HCT116 (cell line): ENCODE data around the gene USP9X. TPM values are rescaled to one million over a fixed set of nuclear protein-coding genes. Genes with fewer than 3 reads are reported as not detected.
"Not testable (repeated sequence)": the region's sequence is repeated elsewhere in the genome, so short reads cannot be mapped to it uniquely, and the experiment has no call there.

Experiments
- ATAC-seq: fragments of 200-7000 bp; cut with Tn5 transposase; 2 replicates; pipeline ENCODE4 v1.9.1; 2020; ENCODE audit warnings: mild to moderate bottlenecking, moderate library complexity
- BruUV-seq: library from RNA; stranded (reverse); fragments of 400-500 nt; replicated peaks from 2 replicates; lab custom pipeline; 2021; lab: Mats Ljungman, UMichigan
- CTCF ChIA-PET: fragments of 300-600 bp; sonication (Branson Sonifier 250); formaldehyde crosslinking; loops from one replicate; lab custom pipeline; 2021; ENCODE audit warnings: antibody characterized with exemption; lab: Charles Lee
- POLR2A ChIA-PET: fragments of 300-600, 350-600 bp; sonication (Branson Sonifier 250); formaldehyde crosslinking; loops from one replicate; lab custom pipeline; 2021; ENCODE audit warnings: antibody characterized with exemption; lab: Charles Lee
- RAD21 ChIA-PET, 2 experiments: fragments of 300-600 bp; sonication (Branson Sonifier 250); formaldehyde crosslinking; loops; one replicate each; lab custom pipeline; 2023; ENCODE audit warnings: low total read pairs in 2 of 2; ENCODE audit not compliant: uncharacterized antibody in 2 of 2, unreplicated experiment in 2 of 2, low non-redundant PET in 1 of 2; lab: Charles Lee
- DNase-seq: peaks from one replicate; pipeline ENCODE4 v3.0.0-alpha.2; 2010; ENCODE audit warnings: low read depth, low spot score
- H2AFZ ChIP-seq: fragments of 200-600 bp; shearing (Covaris generic), sonication (generic); 2 replicates; pipeline ENCODE4 v1.6.1; 2017; ENCODE audit warnings: low read depth, mixed run types, mixed read lengths, antibody characterized with exemption, low read length; ENCODE audit not compliant: poor library complexity, severe bottlenecking
- H3K27ac ChIP-seq: 2 replicates; pipeline ENCODE4 v1.5.1; 2012; ENCODE audit warnings: low read depth, low read length
- H3K27me3 ChIP-seq: fragments of 200-600 bp; sonication (generic); 2 replicates; pipeline ENCODE4 v1.6.1; 2016; ENCODE audit warnings: mixed run types, low read length, mixed read lengths; ENCODE audit not compliant: insufficient read depth
- H3K36me3 ChIP-seq, 2 experiments: fragments of 200-500 bp in 1 of 2; fragments of 200-600 bp in 1 of 2; sonication (Bioruptor generic) in 1 of 2; sonication (generic) in 1 of 2; 2 replicates each; pipeline versions ENCODE4 v1.5.1 to v1.6.1; 2014 to 2016; ENCODE audit warnings: low read length in 2 of 2, inconsistent platforms in 1 of 2, mixed read lengths in 1 of 2, mixed run types in 1 of 2; ENCODE audit not compliant: insufficient read depth in 2 of 2, control insufficient read depth in 1 of 2
- H3K4me1 ChIP-seq, 2 experiments: fragments of 200-600 bp in 1 of 2; sonication (generic) in 1 of 2; 2 replicates each; pipeline versions ENCODE4 v1.5.1 to v1.6.1; 2012 to 2017; ENCODE audit warnings: low read length in 2 of 2, inconsistent platforms in 1 of 2, mild to moderate bottlenecking in 1 of 2, mixed read lengths in 1 of 2, mixed run types in 1 of 2, moderate library complexity in 1 of 2; ENCODE audit not compliant: insufficient read depth in 2 of 2, control insufficient read depth in 1 of 2
- H3K4me2 ChIP-seq: fragments of 200-600 bp; sonication (generic); 2 replicates; pipeline ENCODE4 v1.6.1; 2017; ENCODE audit warnings: mixed run types, low read length, mixed read lengths
- H3K4me3 ChIP-seq, 2 experiments: fragments of 200-600 bp in 1 of 2; sonication (generic) in 1 of 2; replicated peaks in 1 of 2; 2 replicates each; pipeline ENCODE4 v1.5.1; 2011 to 2016; ENCODE audit warnings: low read length in 2 of 2, control low read depth in 1 of 2, low read depth in 1 of 2, mild to moderate bottlenecking in 1 of 2, mixed read lengths in 1 of 2, mixed run types in 1 of 2
- H3K79me2 ChIP-seq: fragments of 200-600 bp; sonication (generic); 2 replicates; pipeline ENCODE4 v1.6.1; 2017; ENCODE audit warnings: mild to moderate bottlenecking, mixed run types, low read length, moderate library complexity, mixed read lengths; ENCODE audit not compliant: insufficient read depth
- H3K9ac ChIP-seq: fragments of 200-600 bp; sonication (generic); 2 replicates; pipeline ENCODE4 v1.6.1; 2016; ENCODE audit warnings: low read length, mixed read lengths
- H3K9me2 ChIP-seq: fragments of 200-600 bp; sonication (generic), shearing (Covaris generic); 2 replicates; pipeline ENCODE4 v1.6.1; 2017; ENCODE audit warnings: mixed run types, mild to moderate bottlenecking, moderate library complexity; ENCODE audit not compliant: insufficient read depth
- H3K9me3 ChIP-seq, 2 experiments: fragments of 200-500 bp in 1 of 2; fragments of 200-600 bp in 1 of 2; sonication (Bioruptor generic) in 1 of 2; sonication (generic) in 1 of 2; 2 replicates each; pipeline ENCODE4 v1.6.1; 2014 to 2017; ENCODE audit warnings: low read length in 2 of 2, mixed read lengths in 2 of 2, inconsistent platforms in 1 of 2, low read depth in 1 of 2, mild to moderate bottlenecking in 1 of 2, mixed run types in 1 of 2, moderate library complexity in 1 of 2; ENCODE audit not compliant: control insufficient read depth in 1 of 2, insufficient read depth in 1 of 2
- H4K20me1 ChIP-seq: fragments of 200-600 bp; sonication (generic), shearing (Covaris generic); 2 replicates; pipeline ENCODE4 v1.6.1; 2017; ENCODE audit warnings: mixed run types, mild to moderate bottlenecking, moderate library complexity; ENCODE audit not compliant: insufficient read depth
- EGR1 ChIP-seq: IDR thresholded peaks from 2 replicates; pipeline ENCODE4 v1.6.1; 2012; ENCODE audit warnings: low read depth
- FOSL1 ChIP-seq: IDR thresholded peaks from 2 replicates; pipeline ENCODE4 v1.6.1; 2012; ENCODE audit warnings: low read depth
- POLR2A ChIP-seq: IDR thresholded peaks from 2 replicates; pipeline ENCODE4 v1.7.0; 2011; ENCODE audit warnings: borderline replicate concordance; ENCODE audit not compliant: insufficient read depth, insufficient read length; ENCODE audit errors: extremely low read depth
- YY1 ChIP-seq: IDR thresholded peaks from 2 replicates; pipeline ENCODE4 v1.6.1; 2011; ENCODE audit warnings: low read length, low read depth, moderate library complexity, mild to moderate bottlenecking; ENCODE audit not compliant: insufficient replicate concordance; ENCODE audit errors: extremely low read depth
- ZNF274 ChIP-seq: fragments of 200-500 bp; sonication (Bioruptor generic); IDR thresholded peaks from 2 replicates; pipeline ENCODE4 v1.6.1; 2014; ENCODE audit warnings: mild to moderate bottlenecking, low read depth, low read length, inconsistent platforms
- intact Hi-C: fragments of 100-400 bp; cut with micrococcal nuclease; formaldehyde crosslinking; loops from 2 replicates; pipeline ENCODE4 v1.10.0; 2022
- total RNA-seq: library from RNA; stranded (reverse); gene quantifications from one replicate; pipeline ENCODE4 v1.2.1, GENCODE V29; 2021; ENCODE audit not compliant: unreplicated experiment
- TF ChIP-seq, protein P1 (sequence below): IDR thresholded peaks from 2 replicates; pipeline ENCODE4 v1.6.1; 2011; ENCODE audit warnings: mild to moderate bottlenecking, low read length, moderate library complexity; ENCODE audit not compliant: insufficient replicate concordance; ENCODE audit errors: extremely low read depth
- TF ChIP-seq, protein P2 (sequence below): IDR thresholded peaks from 2 replicates; pipeline ENCODE4 v1.6.1; 2012
- TF ChIP-seq, protein P3 (sequence below), 3 experiments: fragments of 200-600 bp in 1 of 3; sonication (generic) in 1 of 3; IDR thresholded peaks in 2 of 3; conservative IDR thresholded peaks in 1 of 3; 2 replicates each; pipeline ENCODE4 v1.5.1; 2012 to 2017; ENCODE audit warnings: low read depth in 2 of 3, low read length in 2 of 3, antibody characterized with exemption in 1 of 3, borderline replicate concordance in 1 of 3, control low read depth in 1 of 3, mild to moderate bottlenecking in 1 of 3, mixed read lengths in 1 of 3, mixed run types in 1 of 3, moderate library complexity in 1 of 3; ENCODE audit not compliant: insufficient read depth in 1 of 3

USP9X gene
- total RNA-seq, 1 experiment from 2014 or later: 52.4 TPM

DNA sequence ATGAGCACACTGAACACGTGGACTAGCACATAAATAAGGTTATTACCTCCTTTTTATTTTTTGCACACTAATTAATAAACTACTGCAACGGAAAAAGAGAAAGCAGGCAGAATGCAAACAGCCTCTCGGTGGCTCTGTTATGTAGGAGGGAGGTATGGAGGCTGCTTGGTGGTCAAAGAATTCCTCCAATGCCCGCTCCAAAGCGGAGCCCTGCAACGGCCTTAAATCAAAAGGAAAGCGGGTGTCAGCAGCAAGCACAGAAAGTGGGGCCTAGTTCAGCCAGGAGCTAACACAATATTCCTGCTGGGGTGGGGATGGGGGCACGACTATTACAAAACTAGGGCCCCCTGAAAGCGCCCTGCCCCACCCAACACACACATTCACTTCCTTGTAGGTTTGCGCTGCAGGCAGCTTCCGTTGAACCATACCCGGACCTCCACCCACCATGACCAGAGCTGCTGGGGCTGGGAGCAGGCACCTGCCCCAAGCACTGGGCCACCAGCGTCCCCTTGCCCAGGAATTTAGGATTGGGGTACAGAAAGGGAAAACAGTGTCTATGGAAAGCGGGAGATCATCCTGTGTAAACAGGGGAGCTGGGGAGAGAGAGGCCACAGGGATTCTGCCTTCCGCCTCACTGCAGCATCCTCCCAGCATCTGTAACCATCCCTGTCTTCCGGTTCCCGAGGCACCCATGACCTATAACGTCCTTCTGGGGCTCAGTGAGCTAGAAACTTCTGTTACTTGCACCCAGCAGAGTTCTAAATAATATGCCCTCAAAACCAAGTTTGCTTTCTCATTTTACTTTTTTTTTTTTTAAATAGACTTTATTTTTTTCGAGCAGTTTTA lies 191.6 kb downstream of the USP9X start:
- H3K79me2 ChIP-seq: no peaks in the 10 kb centered on the region
- no peaks in the 10 kb centered on the region for H3K27me3 ChIP-seq
- H3K4me3 ChIP-seq: peak overlapping the region; percentile 48 to 62; a peak in 3 of 4 replicates
- no peaks in the 10 kb centered on the region for H3K9me2 ChIP-seq
- POLR2A ChIA-PET: no interaction called here
- intact Hi-C loops: loop anchor here (2.0 to 10.0 kb wide), 3 partner anchors 54 to 478 kb away; no protein-coding TSS in a partner anchor
- no peak for ATAC-seq
- RAD21 ChIA-PET: interaction anchor here in 1 of 2 experiments (1.0 kb wide), 1 partner anchor 53 kb away, joined by 6 read pairs; no protein-coding TSS in a partner anchor
- DNase-seq: no peak
- peak overlapping the region; percentile 63; the same call in 1 of the 2 replicates for H3K9ac ChIP-seq
- peak overlapping the region; percentile 54 for H2AFZ ChIP-seq
- BruUV-seq: no TSS peak
- peaks cover 0 to 7% of the 10 kb centered on the region in 2 experiments; a peak in 2 of 4 replicates for H3K4me1 ChIP-seq
- CTCF ChIA-PET: no interaction called here
- no peaks in the 10 kb centered on the region for H4K20me1 ChIP-seq
- H3K4me2 ChIP-seq: peak overlapping the region; percentile 84
- TF ChIP-seq ZNF274: no peak
- no peak for TF ChIP-seq FOSL1
- TF ChIP-seq, protein P1, sequence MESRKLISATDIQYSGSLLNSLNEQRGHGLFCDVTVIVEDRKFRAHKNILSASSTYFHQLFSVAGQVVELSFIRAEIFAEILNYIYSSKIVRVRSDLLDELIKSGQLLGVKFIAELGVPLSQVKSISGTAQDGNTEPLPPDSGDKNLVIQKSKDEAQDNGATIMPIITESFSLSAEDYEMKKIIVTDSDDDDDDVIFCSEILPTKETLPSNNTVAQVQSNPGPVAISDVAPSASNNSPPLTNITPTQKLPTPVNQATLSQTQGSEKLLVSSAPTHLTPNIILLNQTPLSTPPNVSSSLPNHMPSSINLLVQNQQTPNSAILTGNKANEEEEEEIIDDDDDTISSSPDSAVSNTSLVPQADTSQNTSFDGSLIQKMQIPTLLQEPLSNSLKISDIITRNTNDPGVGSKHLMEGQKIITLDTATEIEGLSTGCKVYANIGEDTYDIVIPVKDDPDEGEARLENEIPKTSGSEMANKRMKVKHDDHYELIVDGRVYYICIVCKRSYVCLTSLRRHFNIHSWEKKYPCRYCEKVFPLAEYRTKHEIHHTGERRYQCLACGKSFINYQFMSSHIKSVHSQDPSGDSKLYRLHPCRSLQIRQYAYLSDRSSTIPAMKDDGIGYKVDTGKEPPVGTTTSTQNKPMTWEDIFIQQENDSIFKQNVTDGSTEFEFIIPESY: no peak
- TF ChIP-seq, protein P2, sequence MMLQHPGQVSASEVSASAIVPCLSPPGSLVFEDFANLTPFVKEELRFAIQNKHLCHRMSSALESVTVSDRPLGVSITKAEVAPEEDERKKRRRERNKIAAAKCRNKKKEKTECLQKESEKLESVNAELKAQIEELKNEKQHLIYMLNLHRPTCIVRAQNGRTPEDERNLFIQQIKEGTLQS: no peak
- no peak for TF ChIP-seq EGR1
- TF ChIP-seq YY1: no peak
- TF ChIP-seq, protein P3, sequence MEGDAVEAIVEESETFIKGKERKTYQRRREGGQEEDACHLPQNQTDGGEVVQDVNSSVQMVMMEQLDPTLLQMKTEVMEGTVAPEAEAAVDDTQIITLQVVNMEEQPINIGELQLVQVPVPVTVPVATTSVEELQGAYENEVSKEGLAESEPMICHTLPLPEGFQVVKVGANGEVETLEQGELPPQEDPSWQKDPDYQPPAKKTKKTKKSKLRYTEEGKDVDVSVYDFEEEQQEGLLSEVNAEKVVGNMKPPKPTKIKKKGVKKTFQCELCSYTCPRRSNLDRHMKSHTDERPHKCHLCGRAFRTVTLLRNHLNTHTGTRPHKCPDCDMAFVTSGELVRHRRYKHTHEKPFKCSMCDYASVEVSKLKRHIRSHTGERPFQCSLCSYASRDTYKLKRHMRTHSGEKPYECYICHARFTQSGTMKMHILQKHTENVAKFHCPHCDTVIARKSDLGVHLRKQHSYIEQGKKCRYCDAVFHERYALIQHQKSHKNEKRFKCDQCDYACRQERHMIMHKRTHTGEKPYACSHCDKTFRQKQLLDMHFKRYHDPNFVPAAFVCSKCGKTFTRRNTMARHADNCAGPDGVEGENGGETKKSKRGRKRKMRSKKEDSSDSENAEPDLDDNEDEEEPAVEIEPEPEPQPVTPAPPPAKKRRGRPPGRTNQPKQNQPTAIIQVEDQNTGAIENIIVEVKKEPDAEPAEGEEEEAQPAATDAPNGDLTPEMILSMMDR (IDR thresholded peaks at IDR 0.05 in 2 of 3, conservative IDR thresholded peaks at IDR 0.05 in 1 of 3; ENCODE audit: borderline replicate concordance in 1 of 3, insufficient read depth in 1 of 3, low read depth in 2 of 3, low read length in 2 of 3): no peak
- TF ChIP-seq POLR2A: no peak
- TF ChIP-seq, all 23 proteins: peak for 0
- Histone ChIP-seq H3K36me3 (no peaks in the 10 kb centered on the region), H3K9me3 (no peaks in the 10 kb centered on the region), H3K27ac (no peak overlapping the region)

DNA sequence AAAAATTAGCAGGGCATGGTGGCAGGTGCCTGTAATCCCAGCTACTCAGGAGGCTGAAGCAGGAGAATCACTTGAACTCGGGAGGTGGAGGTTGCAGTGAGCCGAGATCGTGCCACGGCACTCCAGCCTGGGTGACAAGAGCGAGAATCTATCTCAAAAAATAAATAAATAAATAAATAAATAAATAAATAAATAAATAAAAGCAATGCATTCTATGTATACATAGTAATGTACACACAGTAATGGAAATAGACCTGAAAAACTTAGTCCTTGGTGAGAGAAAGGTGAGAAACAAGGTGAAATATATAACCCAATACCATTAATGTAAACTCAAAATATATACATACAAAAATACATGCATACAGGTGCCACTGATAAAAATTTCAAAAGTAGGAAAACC lies 197.1 kb downstream of the USP9X start:
- H3K27me3 ChIP-seq, ATAC-seq, POLR2A ChIA-PET, H3K4me1 ChIP-seq, H3K4me3 ChIP-seq, H3K9me3 ChIP-seq, H3K4me2 ChIP-seq, CTCF ChIA-PET, DNase-seq, H3K9me2 ChIP-seq, H3K36me3 ChIP-seq, intact Hi-C loops, H3K79me2 ChIP-seq, H4K20me1 ChIP-seq, H2AFZ ChIP-seq, BruUV-seq, RAD21 ChIA-PET, H3K9ac ChIP-seq, H3K27ac ChIP-seq: not testable (repeated sequence)
